LNCaP clone FGC (cell line): ENCODE measurements around the gene PPP2R2B.

ENCODE experiments used
- DNase-seq: peaks from one replicate; pipeline ENCODE4 v3.0.0-alpha.2; 2011; ENCODE audit warnings: low read depth
- H3K4me3 ChIP-seq: 2 replicates; pipeline ENCODE4 v1.5.1; 2011; ENCODE audit warnings: mild to moderate bottlenecking, low read depth, low read length, control low read depth
- TF ChIP-seq, protein P1 (sequence below): IDR thresholded peaks from 2 replicates; pipeline ENCODE4 v1.5.1; 2012; ENCODE audit warnings: mild to moderate bottlenecking; ENCODE audit not compliant: control insufficient read depth, insufficient read depth; ENCODE audit errors: extremely low read depth

Gene PPP2R2B

DNA sequence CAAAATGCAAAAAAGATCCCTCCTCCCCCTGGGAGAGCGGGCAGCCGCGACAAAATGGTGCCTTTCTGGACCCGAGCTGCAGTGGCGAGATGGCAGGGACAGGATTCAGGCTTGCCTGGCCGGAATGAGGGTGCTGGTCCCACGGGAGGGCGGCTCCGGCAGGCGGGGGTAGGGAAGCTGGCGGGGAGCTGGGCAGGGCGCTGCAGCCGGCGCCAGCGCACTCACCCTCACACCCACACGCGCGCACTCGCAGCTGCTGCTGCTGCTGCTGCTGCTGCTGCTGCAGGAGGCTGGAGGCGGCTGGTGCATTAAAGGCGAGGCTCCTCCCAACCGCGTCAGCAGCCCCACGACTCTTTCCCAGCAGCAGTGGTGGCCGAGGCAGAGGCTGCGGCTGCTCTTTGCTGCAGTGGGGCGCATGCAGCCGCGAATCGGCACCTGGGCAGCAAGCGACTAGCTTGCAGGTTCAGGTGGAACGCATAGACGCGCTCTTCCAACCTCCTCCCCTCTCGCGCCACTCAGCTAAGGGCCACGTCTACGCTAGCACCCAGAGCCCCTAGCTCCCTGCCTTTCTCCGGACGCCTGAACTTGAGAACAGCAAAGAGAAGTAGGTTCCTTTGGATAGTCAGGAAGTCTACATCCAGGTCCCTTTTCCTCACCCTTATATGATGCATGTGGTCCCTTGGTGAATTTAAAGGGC, at the start of gene PPP2R2B:
Gene PPP2R2B (minus strand): TSS at position 282 of the 697 bp plus-strand sequence.
- TF ChIP-seq, protein P1, sequence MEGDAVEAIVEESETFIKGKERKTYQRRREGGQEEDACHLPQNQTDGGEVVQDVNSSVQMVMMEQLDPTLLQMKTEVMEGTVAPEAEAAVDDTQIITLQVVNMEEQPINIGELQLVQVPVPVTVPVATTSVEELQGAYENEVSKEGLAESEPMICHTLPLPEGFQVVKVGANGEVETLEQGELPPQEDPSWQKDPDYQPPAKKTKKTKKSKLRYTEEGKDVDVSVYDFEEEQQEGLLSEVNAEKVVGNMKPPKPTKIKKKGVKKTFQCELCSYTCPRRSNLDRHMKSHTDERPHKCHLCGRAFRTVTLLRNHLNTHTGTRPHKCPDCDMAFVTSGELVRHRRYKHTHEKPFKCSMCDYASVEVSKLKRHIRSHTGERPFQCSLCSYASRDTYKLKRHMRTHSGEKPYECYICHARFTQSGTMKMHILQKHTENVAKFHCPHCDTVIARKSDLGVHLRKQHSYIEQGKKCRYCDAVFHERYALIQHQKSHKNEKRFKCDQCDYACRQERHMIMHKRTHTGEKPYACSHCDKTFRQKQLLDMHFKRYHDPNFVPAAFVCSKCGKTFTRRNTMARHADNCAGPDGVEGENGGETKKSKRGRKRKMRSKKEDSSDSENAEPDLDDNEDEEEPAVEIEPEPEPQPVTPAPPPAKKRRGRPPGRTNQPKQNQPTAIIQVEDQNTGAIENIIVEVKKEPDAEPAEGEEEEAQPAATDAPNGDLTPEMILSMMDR = no peak
- no peak within 1 kb of the TSS for H3K4me3 ChIP-seq
- no peak for DNase-seq

DNA sequence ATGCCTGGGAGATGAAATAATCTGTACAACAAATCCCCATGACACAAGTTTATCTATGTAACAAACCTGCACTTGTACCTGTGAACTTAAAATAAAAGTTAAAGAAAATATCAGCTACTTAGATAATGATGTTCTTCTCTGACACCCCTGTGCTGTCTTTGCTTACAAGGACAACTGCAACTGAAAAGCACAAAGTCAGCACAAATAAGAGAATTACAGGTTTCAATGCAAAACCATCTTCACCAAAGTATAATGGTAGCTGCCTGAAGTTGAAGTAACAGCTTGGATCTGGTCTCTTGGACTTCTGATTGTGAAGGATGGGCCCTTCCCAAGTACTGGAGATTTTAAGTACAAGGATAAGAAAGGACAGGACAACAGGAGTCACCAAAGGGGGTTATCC, 45.6 kb upstream of the PPP2R2B start:
- DNase-seq = no peak
- no peak overlapping the region for H3K4me3 ChIP-seq
- TF ChIP-seq, protein P1 = no peak

DNA sequence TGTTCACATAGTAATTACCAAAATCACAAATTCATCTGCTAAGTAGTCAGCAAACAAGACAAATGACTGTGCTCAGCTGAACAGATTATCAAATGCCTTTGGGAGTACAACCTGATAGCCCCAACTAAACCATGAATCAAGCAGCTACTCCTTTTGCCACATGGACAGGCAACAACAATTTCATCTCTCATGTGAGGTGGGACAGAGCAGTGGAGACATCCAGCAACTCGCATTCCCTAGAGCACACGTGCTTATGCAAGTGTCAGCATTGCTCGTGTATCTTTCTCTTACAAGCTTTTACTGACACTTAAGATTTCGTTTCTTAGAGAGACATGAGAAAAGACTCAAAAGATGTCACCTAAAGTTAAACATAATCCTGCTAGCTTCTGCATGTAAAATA, 42.7 kb upstream of the PPP2R2B start:
- TF ChIP-seq, protein P1 = no peak
- DNase-seq = no peak
- no peak overlapping the region for H3K4me3 ChIP-seq

DNA sequence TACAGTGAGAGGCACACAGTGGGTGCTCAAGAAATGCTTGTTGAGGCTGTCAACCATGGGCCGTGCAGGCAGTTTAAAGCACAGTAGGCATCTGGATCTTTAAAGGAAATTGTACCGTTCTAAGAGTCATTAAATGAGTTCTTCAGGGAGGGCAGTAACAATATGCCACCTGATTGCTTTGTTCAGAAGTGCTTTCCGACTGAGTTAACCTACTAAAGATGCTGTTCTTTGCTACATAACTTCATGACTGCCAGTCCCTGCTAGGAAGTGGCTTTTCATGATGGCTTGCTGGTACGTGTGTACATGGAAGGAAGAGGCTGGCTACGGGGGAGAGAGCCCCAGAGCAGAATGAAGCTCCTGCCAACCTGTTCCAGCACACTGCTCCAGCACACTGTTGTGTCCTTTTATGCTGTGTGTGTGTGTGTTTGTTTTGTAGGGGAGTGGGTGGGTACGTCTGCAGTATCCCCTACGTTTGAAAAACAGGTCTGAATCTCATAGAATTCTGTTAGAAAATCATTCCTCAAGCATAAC, 41.9 kb upstream of the PPP2R2B start:
- TF ChIP-seq, protein P1 = no peak
- H3K4me3 ChIP-seq = no peak overlapping the region
- no peak for DNase-seq

DNA sequence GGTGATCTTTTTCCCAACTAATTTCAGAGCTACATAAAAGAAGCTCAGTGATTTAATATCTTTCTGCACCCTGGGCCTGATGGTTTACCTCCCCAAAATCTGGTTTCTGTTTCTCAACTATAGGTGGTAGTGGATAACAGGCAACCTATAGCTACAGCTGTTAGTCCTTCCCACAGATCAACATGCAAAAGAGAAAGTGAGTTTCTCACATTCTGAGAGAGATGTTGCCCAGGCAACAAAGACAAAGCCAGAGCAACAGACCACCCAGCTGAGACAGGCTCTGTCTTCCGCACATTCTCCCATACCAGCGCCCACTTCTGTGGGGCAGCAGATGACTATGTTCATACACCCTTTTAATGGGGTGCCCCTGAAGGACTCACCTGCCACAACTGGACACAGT, 40.7 kb upstream of the PPP2R2B start:
- no peak overlapping the region for H3K4me3 ChIP-seq
- no peak for DNase-seq
- TF ChIP-seq, protein P1 = no peak

DNA sequence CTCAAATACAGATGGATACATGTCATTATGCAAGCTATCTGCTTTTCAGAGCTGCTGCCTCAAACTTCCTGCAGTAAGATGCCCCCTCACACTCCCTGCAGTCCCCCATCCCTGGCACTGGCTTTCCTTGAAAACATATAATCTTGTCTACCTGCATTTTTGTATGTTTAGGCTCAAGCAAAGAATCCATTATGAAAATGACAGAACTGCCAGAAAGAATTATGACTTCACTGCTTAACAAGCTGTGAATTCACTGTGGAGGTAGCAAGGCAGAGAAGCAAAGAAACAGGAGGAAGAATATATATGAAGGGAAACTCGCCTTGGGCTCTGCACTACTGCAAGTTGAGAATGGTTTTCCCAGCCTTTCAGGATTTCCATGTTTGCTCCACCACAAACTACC, 39.4 kb upstream of the PPP2R2B start:
- no peak overlapping the region for H3K4me3 ChIP-seq
- TF ChIP-seq, protein P1 = no peak
- no peak for DNase-seq

DNA sequence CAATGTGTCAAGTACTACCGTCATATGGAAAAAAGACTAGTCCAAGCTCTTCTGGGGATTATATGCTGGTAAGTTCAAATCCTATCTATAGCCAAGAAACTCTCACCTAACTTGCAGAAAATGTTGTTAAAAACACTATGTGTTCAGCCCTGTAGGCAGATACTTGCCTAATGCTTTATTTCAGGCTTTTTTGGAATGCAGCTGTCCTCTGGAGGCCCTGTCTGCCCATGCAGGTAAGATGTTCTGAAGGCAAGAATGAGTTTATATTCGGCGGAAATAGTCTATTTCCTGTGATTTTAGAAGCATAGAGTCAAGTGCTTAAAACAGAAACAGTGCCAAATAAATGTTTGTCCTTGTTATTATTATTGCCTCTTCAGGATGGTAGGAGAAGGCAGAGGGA, 34.3 kb upstream of the PPP2R2B start:
- no peak overlapping the region for H3K4me3 ChIP-seq
- TF ChIP-seq, protein P1 = peak; percentile 52
- no peak for DNase-seq
